GM12878 (cell line): ENCODE results near the gene LMO3.

ENCODE experiments used
- CTCF ChIP-seq, 3 experiments: IDR thresholded peaks in 2 of 3; conservative IDR thresholded peaks in 1 of 3; 2 replicates each; pipeline ENCODE4 v1.5.1; 2011; ENCODE audit warnings: low read depth in 3 of 3, low read length in 3 of 3, mild to moderate bottlenecking in 3 of 3, control low read depth in 2 of 3, moderate library complexity in 2 of 3, inconsistent platforms in 1 of 3, mixed read lengths in 1 of 3; ENCODE audit not compliant: control insufficient read depth in 2 of 3, insufficient read depth in 1 of 3; ENCODE audit errors: extremely low read depth in 1 of 3
- IRF3 ChIP-seq: fragments of 450-650 bp; IDR thresholded peaks from 2 replicates; pipeline ENCODE4 v1.6.1; 2014; ENCODE audit warnings: mild to moderate bottlenecking
- NFYB ChIP-seq: IDR thresholded peaks from 2 replicates; pipeline ENCODE4 v1.6.1; 2011; ENCODE audit warnings: low read depth, mild to moderate bottlenecking, low read length, improper control_type of control experiment, moderate library complexity; ENCODE audit not compliant: insufficient read depth

- TF ChIP-seq NFYB = no peak
- no peak for TF ChIP-seq IRF3
- no peak for TF ChIP-seq CTCF (IDR thresholded peaks at IDR 0.05 in 2 of 3, conservative IDR thresholded peaks at IDR 0.05 in 1 of 3; ENCODE audit: control insufficient read depth in 2 of 3, extremely low read depth in 1 of 3, insufficient read depth in 1 of 3, low read depth in 3 of 3, low read length in 3 of 3)
Measured at GRCh38 chr12:16593546-16593945, 12.4 kb downstream of the LMO3 start.
